ENCODE data around the gene PPP2R5C. TPM values are rescaled to one million over a fixed set of nuclear protein-coding genes. Genes with fewer than 3 reads are reported as not detected.

Gene PPP2R5C
- total RNA-seq, 6 donors from 2014 or later, result 105 to 208 (median 133) TPM

DNA sequence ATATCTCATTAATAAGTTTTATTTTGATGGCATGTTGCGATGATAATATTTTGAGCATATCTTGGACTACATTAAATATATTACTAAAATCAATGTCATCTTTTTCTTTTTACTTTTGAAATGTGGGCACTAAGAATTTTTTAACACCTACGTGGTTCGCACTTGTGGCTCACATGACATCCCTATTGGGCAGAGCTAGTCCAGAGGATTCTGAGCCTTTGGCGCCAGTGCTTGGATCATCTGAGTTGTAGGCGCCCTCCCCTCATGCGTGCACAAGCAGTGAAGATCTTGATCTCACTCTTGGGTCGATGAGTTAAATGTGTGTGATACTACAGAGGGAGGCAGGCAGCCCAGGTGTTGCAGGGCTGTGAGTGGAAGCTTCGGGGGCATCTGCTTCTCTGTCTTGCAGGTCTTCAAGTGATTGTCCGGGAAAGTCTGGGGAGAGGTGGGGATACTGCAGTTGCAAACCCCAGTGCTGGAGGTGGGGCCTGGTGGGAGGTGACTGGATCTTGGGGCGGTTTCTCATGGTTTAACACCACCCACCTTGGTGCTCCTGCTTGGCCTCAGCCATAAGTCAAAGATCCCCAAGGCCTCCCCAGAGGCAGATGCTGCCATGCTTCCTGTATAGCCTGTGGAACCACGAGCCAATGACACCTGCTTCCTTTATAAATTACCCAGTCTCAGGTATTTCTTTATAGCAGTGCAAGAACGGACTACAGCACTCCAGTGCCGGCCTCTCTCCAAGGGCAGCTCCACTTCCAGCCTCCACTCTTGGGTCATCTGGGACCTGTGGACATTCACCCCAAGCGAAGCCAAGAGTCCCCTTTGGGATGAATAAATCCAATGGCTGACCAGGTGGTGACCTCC, 46.1 kb upstream of the PPP2R5C start:
- Histone ChIP-seq H3K4me3 (no peak overlapping the region), H3K36me3 (no peaks in the 10 kb centered on the region), H3K27ac (no peak overlapping the region), H3K4me1 (no peaks in the 10 kb centered on the region), H3K9me3 (peaks cover 0 to 10% (median 3%) of the 10 kb centered on the region in 4 donors), H3K27me3 (no peaks in the 10 kb centered on the region)
- 93 to 94% methylated on average over 11 to 14 of the region's 14 CpGs for WGBS, 2 donors
- TF ChIP-seq, protein P1, sequence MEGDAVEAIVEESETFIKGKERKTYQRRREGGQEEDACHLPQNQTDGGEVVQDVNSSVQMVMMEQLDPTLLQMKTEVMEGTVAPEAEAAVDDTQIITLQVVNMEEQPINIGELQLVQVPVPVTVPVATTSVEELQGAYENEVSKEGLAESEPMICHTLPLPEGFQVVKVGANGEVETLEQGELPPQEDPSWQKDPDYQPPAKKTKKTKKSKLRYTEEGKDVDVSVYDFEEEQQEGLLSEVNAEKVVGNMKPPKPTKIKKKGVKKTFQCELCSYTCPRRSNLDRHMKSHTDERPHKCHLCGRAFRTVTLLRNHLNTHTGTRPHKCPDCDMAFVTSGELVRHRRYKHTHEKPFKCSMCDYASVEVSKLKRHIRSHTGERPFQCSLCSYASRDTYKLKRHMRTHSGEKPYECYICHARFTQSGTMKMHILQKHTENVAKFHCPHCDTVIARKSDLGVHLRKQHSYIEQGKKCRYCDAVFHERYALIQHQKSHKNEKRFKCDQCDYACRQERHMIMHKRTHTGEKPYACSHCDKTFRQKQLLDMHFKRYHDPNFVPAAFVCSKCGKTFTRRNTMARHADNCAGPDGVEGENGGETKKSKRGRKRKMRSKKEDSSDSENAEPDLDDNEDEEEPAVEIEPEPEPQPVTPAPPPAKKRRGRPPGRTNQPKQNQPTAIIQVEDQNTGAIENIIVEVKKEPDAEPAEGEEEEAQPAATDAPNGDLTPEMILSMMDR (IDR thresholded peaks at IDR 0.05), result no peak
- no peak for TF ChIP-seq EP300 (IDR thresholded peaks at IDR 0.05)
- no peak for TF ChIP-seq POLR2A (IDR thresholded peaks at IDR 0.05)
- TF ChIP-seq POLR2AphosphoS5 (IDR thresholded peaks at IDR 0.05), result no peak
- ATAC-seq (ENCODE audit: low FRiP score in 2 of 2) (no peak), DNase-seq (no peak)

DNA sequence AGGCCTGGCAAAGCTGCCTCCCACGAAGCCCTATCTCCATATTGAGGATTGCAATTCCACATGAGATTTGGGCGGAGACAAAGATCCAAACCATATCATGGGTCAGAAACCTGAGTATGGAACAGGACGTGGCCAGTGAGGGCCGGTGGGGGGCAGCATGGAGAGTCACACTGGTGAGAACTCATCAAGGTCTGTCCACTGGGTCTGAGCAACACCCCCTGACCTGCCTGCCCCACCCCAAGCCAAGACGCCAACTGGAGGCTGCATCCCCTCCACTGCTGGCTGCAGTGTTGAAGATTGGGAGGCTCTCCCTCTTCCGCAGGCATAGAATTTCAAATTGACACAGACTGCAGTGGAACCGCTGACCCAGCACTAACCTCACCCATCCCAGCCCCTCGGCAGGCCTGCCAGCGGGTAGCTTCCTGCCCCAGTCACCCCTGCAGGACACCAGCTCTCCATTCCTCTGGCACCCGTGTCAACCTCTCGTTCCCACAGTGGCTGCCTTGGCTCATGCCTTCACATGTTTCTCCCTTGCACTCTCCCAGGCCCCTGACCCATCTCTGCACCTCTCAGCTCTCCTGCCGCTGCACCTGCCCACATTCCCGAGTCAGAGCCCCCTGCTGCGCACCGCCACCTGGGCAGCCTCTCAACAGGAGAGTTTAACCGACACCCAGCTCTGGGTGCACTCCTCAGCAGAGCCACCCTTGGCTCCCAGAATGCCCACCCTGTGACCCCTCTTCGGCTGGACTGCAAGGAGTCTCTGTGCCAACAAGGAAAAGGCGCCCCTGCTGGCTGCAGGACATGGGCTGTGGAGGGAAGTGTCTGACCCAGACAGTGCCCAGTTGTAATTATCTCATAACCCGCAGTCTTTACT, 45.2 kb upstream of the PPP2R5C start:
- peak; percentile 16 to 36 for ATAC-seq (ENCODE audit: low FRiP score in 2 of 2)
- Histone ChIP-seq H3K4me1 (peaks cover 1 to 5% (median 2%) of the 10 kb centered on the region in 4 donors), H3K27ac (no peak overlapping the region), H3K9me3 (peaks cover 0 to 10% (median 3%) of the 10 kb centered on the region in 4 donors), H3K36me3 (no peaks in the 10 kb centered on the region), H3K4me3 (no peak overlapping the region), H3K27me3 (no peaks in the 10 kb centered on the region)
- DNase-seq, result peak; percentile 18 to 59
- TF ChIP-seq POLR2AphosphoS5 (IDR thresholded peaks at IDR 0.05), result no peak
- TF ChIP-seq, protein P1 (IDR thresholded peaks at IDR 0.05), result no peak
- TF ChIP-seq EP300 (IDR thresholded peaks at IDR 0.05), result no peak
- TF ChIP-seq POLR2A (IDR thresholded peaks at IDR 0.05), result no peak
- WGBS, 2 donors, result 89 to 90% methylated on average over 18 to 19 of the region's 19 CpGs

DNA sequence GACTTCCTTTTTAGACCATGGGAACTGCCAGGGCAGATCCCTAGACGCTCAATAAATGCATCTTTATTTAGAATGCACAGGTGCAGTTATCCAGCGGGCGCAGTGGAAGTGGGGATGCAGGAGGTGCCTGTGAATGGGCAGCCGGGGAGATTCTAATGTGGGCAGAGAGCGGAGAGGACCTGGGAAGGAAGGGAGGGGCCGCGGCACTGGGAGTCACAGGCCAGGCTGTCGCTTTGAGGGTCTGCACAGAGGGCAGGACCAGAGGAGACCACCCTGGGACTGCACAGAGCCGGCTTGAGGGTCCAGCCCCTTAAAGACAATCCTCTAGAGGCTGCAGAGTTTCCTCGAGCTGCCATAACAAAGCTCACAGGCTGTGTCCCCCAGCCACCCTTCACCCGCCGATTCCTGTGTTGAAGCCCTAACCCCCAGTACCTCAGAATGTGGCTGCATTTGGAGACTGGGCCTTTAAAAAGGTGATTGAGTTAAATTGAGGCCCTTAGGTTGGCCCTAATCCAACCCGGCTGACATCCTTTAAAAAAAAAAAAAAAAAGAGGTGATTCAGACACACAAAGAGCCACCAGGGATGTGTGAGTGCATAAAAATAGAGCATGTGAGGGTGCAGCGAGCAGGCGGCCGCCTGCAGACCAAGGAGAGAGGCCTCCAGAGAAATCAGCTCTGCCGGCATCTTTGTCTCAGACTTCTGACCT, 44.4 kb upstream of the PPP2R5C start:
- Histone ChIP-seq H3K27ac (no peak overlapping the region), H3K36me3 (no peaks in the 10 kb centered on the region), H3K27me3 (no peaks in the 10 kb centered on the region), H3K4me3 (no peak overlapping the region), H3K9me3 (peaks cover 0 to 10% (median 3%) of the 10 kb centered on the region in 4 donors), H3K4me1 (peaks cover 3 to 9% (median 8%) of the 10 kb centered on the region in 4 donors)
- WGBS, 2 donors, result 88 to 90% methylated on average over 15 to 17 of the region's 17 CpGs
- peak in 1 of 2 donors; percentile 10 for ATAC-seq (ENCODE audit: low FRiP score in 2 of 2)
- DNase-seq, result peak in 1 of 2 donors; percentile 20
- no peak for TF ChIP-seq EP300 (IDR thresholded peaks at IDR 0.05)
- TF ChIP-seq, protein P1 (IDR thresholded peaks at IDR 0.05), result no peak
- no peak for TF ChIP-seq POLR2A (IDR thresholded peaks at IDR 0.05)
- no peak for TF ChIP-seq POLR2AphosphoS5 (IDR thresholded peaks at IDR 0.05)

DNA sequence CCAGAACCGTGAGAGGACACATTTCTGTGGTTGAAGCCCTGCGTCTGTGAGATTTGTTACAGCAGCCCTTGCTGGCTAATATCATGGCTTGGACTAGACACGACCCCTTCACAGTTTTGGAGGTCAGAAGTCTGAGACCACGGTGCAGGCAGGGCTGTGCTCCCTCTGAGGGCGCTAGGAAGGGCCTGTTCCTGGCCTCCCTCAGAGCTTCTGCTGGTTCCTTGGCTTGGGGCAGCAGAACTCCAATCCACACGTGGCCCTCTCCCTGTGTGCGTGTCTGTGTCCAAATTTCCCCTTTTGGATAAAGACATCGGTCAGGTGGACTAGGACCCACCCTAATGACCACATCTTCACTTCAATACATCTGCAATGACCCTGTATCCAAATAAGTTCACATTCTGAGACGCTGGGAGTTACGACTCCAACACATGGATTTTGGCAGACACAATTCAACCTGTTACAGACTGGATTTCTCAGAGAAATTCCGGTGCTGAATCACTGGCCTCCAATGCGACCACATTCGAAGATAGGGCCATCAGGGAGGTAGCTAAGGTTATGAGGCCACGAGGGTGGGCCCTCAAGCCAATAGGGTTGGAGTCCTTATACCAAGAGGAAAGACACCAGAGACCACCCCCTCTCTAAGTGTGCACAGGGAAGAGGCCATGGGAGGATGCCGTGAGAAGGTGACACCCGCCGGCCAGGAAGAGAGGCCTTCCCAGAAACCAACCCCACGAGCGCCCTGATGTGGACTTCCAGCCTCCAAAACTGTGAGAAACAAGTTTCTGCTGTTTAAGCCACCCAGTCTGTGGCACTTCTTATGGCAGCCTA, 43.6 kb upstream of the PPP2R5C start:
- no peak for TF ChIP-seq POLR2A (IDR thresholded peaks at IDR 0.05)
- Histone ChIP-seq H3K36me3 (no peaks in the 10 kb centered on the region), H3K27ac (no peak overlapping the region), H3K4me1 (peaks cover 3 to 9% (median 8%) of the 10 kb centered on the region in 4 donors), H3K9me3 (peaks cover 0 to 10% (median 3%) of the 10 kb centered on the region in 4 donors), H3K4me3 (no peak overlapping the region), H3K27me3 (no peaks in the 10 kb centered on the region)
- 90 to 95% methylated on average over 19 of the region's 19 CpGs for WGBS, 2 donors
- DNase-seq, result no peak
- no peak for ATAC-seq (ENCODE audit: low FRiP score in 2 of 2)

Measured in upper lobe of left lung (tissue), 6 donors.